DMS153 treated with DMSO at 0.1 percent for 48 hours (cell line): ENCODE data around the gene ZNF530.
A peak's percentile ranks its signal among the peaks of the same experiment; 100 is the strongest.

Experiments
- DNase-seq: peaks from one replicate; lab custom pipeline; 2025; ENCODE audit not compliant: unreplicated experiment; lab: John Stamatoyannopoulos, UW

The ZNF530 gene

DNA sequence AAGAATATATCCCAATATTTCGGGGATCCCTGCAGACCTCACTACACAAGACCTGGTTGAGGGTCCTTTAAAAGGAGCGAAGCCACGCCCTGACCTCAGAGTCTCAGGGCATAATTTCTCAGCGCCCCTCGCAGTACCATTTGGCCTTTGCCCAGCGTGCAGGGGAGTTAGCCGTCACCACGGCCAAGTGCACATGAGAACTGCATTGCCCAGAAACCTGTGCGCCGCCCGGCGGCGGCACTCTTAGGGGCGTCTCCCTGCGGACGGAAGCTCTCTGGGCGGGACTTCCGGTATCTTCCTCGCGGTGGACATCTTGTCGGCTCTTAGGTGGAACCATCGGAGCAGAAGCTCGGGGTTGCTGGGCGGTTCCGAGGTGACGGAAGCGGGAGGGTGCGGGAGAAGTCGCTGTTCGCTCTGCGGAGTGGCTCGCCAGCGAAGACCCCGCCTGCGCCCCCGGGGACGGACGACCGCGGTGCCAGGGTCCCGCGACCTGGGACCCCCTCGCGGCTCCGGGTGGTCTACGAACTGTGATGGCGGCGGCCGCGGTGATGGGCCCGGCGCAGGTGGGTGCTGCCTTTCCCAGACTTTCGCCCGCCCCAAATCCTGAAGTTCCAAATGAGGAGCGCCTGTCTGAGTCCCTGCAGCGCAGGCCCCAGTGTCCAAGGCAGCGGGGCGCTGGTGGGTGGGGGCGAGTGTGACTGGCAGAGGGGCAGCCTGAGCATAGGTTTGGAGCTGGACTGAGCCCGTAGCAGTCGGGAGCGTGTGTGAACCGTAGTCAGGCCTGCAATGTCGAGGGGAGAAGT lies 14.5 kb downstream of the ZNF530 start, which contains the start of gene ZNF134:
Gene ZNF134, plus strand, starts transcription at position 302 of the 803 bp plus-strand sequence. CDS start 5,227 bp downstream, outside the sequence.
- peak; percentile 55 for DNase-seq

DNA sequence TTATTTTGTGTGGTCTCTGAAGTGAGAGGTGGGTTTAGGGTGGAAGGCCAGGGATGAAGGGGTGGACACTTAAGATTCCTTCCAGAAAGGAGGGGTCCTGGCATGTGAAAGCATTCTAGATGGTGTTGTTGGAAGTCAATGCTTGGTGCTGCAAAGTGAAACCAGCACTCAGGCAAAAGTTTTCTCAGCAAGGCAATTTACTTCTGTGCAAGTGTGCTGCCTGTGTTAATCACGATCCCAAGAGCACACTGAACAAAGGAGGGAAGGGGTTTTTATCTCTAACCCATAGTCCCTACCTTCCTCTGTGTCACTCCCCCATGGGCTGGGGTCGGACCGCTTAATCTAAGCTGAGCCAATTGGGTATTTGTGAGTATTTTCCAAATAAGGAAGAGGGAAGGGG lies 15.7 kb downstream of the ZNF530 start:
- DNase-seq, result no peak

DNA sequence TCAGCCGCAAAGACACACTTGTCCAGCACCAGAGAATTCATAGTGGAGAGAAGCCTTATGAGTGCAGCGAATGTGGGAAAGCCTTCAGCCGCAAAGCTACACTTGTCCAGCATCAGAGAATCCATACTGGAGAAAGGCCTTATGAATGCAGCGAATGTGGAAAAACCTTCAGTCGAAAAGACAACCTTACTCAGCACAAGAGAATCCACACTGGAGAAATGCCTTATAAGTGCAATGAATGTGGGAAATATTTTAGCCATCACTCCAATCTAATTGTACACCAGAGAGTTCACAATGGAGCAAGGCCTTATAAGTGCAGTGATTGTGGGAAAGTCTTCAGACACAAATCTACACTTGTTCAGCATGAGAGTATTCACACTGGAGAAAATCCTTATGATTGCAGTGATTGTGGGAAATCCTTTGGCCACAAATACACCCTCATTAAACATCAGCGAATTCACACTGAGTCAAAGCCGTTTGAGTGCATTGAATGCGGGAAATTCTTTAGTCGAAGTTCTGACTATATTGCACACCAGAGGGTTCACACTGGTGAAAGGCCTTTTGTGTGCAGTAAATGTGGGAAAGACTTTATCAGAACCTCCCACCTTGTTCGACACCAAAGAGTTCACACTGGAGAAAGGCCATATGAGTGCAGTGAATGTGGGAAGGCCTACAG lies 21.1 kb downstream of the ZNF530 start:
- DNase-seq, result no peak

DNA sequence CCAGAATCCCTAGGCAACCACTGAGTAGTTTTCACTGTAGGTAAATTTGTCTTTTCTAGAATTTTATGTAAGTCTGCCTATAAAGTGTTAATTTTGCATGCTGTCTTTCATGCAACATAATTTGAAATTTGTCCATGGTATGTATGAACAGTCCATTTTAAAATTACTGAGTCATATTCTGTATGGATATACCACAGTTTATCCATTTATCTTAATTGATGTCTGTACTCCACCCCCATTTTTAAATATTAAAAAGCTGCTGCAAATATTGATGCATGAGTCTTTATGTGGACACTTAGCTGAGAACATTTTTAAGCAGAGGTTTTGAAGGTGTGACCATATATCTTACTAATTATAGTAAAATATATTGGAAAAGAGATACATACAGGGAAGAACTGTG lies 23.4 kb downstream of the ZNF530 start:
- no peak for DNase-seq

DNA sequence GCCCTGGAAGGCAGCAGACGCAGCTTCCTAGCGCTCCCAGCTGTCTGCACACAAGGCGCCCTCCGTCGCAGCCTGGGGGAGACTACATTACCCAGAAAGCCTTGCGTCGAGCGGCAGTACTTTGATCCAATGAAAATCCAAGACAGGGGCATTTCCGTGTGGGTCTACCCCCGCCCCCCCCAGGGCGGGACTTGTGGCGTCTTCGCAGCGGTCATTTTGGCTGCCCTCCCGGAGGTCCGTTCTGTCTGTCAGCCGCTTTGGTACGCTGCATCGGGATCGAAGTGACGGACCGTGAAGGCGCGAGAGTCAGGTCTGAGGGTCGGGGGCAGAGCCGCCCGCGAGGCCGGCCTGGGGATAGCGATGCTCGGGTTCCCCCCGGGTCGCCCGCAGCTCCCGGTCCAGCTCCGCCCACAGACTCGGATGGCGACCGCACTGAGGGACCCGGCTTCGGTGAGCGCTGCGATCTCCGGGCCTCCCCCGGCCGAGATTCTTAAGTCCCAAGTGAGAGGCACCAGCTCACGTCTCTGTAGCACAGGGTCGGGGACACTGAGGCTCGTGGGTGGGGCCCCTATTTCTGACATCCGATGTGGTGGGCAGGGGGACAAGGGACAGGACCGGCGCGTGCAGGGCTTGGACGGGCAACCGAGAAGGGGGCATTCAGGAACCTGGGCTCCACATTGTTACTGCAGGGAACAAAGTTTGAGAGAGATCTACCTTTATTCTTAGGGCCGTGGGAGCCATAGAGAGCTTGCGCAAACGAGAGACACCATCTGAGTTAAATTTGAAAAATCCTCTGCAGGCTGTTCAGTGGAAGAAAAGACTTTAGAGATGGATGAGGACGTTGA lies 33.5 kb downstream of the ZNF530 start, which contains the start of gene ZNF211:
Gene ZNF211, plus strand, starts transcription at position 182 of the 845 bp plus-strand sequence. Its CDS starts 179 bp downstream, at position 361.
- DNase-seq, result peak; percentile 86

DNA sequence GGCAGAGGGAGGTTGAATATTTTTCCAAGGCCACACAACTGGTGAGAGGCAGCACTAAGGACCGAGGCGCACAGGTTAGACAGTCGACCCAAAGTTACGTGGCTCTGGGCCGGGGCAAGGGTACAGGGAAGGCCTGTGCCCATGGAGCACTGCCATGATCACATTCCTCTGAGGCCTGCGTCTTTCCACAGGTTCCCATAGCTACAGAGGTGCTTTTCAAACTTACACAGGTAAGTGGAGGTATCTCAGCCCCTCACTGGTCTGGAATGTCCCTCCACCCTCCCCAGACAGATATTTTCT lies 34.1 kb downstream of the ZNF530 start:
- no peak for DNase-seq

DNA sequence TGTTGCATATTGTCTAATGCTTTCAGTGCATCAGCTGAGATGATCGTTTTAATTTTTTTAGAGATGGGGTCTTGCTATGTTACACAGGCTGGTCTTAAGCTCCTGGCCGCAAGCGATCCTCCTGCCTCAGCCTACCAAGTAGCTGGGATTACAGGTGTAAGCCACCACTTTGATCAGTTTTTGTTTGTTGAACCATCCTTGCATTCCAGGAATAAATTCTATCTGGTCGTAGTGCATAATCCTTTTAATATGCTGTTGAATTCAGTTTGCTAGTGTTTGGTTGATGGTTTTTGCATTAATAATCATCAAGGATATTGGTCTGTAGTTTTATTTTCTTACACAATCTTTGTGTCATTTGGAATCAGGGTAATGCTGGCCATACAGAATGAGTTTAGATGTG lies 37.7 kb downstream of the ZNF530 start:
- no peak for DNase-seq

DNA sequence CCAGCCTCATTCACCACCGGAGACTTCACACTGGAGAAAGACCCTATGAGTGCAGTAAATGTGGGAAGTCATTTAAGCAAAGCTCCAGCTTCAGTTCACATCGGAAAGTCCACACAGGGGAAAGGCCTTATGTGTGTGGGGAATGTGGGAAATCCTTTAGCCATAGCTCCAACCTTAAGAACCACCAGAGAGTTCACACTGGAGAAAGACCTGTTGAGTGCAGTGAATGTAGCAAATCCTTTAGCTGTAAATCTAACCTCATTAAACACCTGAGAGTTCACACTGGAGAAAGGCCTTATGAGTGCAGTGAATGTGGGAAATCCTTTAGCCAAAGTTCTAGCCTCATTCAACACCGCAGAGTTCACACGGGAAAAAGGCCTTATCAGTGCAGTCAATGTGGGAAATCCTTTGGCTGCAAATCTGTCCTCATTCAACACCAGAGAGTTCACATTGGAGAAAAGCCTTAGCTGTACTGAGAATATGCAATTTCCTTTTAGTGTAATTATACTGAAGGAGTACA lies 42.1 kb downstream of the ZNF530 start:
- DNase-seq, result no peak

DNA sequence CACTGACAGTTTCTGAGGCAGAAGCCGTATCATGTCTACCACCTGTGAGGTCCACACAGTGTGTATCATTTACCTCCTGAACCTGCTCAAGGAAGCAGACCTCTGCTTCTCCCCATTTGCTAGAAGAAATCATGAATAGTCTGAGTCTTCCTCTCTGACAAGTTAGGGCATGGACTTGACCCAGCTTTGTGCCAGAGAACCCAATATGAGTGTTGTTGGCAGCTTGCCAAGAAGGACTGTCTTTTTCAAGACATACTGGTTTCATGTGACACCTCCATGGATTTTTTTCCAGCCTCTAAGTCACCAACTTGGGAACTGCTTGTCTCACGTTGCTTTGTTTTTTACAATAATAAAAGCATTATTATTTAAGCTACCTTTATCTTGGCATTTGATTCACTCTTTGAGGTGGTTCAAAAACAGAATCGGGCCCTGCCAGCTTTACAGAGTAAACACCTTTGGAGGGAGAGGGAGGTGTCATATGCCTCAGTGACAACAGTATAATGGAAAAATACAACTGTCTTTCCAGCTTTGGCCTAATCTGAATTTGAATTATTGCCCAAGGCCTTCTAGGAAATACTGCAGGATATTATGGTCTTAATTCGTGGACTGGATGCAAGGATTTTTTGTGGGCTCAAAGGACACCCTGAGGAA lies 42.8 kb downstream of the ZNF530 start:
- DNase-seq, result no peak

DNA sequence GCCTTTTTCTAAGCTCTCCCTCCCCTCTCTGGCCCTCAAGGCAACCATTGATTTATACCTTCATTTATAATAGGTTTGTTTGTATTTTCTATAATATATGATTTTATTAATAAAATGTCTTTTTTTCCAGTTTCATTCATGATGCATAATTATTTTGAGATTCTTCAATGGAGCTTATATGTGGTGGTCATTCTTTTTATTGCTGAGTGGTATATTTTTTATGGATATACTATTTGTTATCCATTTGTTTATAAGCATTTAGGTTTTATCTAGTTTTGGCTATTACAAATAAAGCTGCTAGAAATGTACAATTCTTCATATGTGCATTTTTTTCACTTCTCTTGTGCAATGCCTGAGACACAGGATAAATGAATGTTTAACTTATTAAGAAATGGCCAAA lies 44.0 kb downstream of the ZNF530 start:
- DNase-seq, result no peak

DNA sequence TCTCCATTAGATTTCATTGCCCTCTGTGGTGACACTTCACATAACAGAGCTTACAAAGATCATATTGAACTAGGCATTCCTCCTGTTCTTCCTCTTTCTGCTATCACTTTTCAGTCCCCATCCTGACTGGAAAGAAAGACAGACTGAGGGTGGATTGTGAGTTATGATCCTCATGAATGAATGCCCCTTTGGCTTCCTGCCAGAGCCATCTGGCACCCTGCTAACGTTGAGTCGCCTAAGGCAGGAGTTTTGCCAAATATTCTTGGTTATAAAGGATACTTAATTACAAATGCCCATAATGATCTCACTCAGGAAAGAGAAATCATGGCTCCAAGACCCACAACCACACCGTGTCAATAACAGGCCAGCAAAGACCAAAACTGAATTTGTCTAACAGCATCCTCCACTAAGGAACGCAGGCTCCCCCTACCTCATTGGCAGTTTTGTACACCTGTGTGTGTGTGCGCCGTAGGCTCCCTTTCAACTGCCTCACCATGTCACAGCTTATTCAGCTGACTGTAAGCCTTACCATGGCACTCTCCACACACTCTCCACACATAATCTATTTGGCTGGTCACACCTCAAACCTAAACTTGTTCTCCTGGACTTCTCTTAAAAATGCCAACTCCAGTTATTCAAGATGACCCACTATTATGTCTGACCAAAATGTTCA lies 48.8 kb downstream of the ZNF530 start:
- no peak for DNase-seq

DNA sequence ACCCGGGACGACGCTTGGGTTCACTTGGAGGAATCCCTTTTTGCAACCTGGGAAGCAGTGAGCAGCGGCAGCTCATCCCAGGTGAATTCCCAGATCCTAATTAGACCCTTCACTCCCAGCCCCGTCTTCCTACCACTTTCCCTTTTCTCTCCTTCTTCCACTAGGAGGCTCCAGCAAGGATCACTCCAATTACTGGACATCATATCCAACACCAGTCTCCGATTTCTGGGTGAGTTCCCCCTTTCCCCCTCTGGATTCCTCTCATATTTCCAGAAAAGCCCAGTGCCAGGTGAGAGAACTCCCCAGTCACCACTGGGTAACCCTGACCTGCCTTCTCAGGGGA lies 51.9 kb downstream of the ZNF530 start:
- no peak for DNase-seq

DNA sequence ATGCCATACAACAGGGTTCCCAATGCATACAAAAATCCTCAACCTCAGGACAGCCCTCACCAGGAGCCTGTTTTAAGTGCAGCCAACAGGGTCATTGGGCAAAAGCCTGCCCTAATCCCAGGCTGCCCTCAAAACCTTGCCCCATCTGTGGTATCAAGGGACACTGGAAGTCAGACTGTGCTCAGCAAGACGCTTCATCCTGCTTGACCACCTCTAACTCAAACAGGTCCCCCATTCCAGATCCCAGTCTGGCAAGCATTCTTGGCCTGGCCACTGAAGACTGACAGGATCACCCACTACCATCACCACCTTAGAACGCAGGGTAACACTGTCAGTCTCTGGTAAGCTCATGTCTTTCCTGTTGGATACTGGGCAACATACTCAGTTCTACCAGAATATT lies 54.0 kb downstream of the ZNF530 start:
- no peak for DNase-seq

DNA sequence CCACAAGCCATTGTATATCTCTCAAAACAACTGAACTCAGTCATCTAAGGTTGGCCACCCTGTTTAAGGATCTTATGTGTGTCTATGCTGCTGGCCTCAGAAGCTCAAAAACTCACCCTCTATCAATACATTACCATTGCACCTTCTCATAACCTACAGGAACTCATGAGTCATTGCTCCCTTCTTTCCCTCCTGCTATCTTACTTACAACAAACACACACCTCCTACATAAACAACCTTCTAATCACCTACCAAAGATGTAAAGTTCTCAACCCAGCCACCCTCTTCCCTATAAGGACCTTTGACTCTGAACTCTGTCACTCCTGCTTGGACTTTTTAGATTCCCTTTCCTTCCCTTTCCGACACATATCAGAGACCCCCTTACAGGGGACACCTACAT lies 55.8 kb downstream of the ZNF530 start:
- DNase-seq, result no peak

DNA sequence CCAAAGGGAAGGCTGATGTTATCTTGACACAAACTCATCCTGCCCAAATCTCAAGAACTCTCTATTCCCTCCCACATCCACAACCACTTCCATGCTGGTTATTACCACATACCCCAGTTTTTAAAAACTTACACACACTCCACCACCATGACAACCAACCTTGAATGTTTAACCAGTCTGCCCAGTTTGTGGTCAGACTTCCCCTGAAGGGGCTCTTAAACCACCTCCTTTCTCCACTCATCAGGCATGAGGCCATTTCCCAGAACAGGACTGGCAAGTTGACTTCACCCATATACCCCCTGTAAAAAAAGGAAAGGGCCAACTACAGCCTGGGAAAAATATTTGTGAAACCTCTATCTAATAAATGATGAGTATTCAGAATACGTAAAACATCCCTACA lies 56.7 kb downstream of the ZNF530 start:
- DNase-seq, result no peak
